GM23248 (cell line): Measurements from ENCODE around the gene CHRNA9.

Experiments used
- EZH2 ChIP-seq: fragments of 200-600 bp; sonication (generic); IDR thresholded peaks from 2 replicates; pipeline ENCODE4 v1.6.1; 2018; ENCODE audit warnings: antibody characterized with exemption, mild to moderate bottlenecking; ENCODE audit not compliant: insufficient read depth, poor library complexity, severe bottlenecking
- EZH2phosphoT487 ChIP-seq: fragments of 200-600 bp; sonication (generic); IDR thresholded peaks from 2 replicates; pipeline ENCODE4 v1.6.1; 2018; ENCODE audit warnings: antibody characterized with exemption, moderate library complexity, mild to moderate bottlenecking, low read depth; ENCODE audit not compliant: insufficient read depth

GRCh38 chr4:40394236-40394635, 59.1 kb downstream of the CHRNA9 start:
- no peak for TF ChIP-seq EZH2
- no peak for TF ChIP-seq EZH2phosphoT487
